Effector memory CD8-positive, alpha-beta T cell (primary cell): ENCODE data around the gene TWSG1.
"Not testable (repeated sequence)": the region's sequence is repeated elsewhere in the genome, so short reads cannot be mapped to it uniquely, and the experiment has no call there.

Source experiments
- ATAC-seq: fragments of 150-1000 bp; cut with Tn5 transposase; replicated peaks from 2 replicates; pipeline ENCODE4 v1.10.0; 2021; ENCODE audit warnings: mild to moderate bottlenecking, moderate library complexity
- DNase-seq, 3 experiments: peaks; one replicate each; pipeline ENCODE4 v3.0.0; 2021
- H3K27ac Mint-ChIP-seq, 2 donors: one replicate each; pipeline ENCODE4 v1.8.0; 2022; ENCODE audit warnings: mild to moderate bottlenecking in 2 of 2, mixed read lengths in 2 of 2, moderate library complexity in 2 of 2
- H3K27me3 Mint-ChIP-seq, 2 donors: one replicate each; pipeline ENCODE4 v1.8.0; 2022; ENCODE audit warnings: mixed read lengths in 2 of 2
- H3K36me3 Mint-ChIP-seq: one replicate; pipeline ENCODE4 v1.8.0; 2022; ENCODE audit warnings: mild to moderate bottlenecking, moderate library complexity, mixed read lengths; ENCODE audit not compliant: insufficient read depth
- H3K4me1 Mint-ChIP-seq, 2 donors: one replicate each; pipeline ENCODE4 v1.8.0; 2022; ENCODE audit warnings: low read depth in 2 of 2, mixed read lengths in 2 of 2
- H3K4me3 Mint-ChIP-seq, 2 donors: one replicate each; pipeline ENCODE4 v1.8.0; 2022; ENCODE audit warnings: mild to moderate bottlenecking in 2 of 2, mixed read lengths in 2 of 2, moderate library complexity in 2 of 2
- H3K9me3 Mint-ChIP-seq, 2 donors: one replicate each; pipeline ENCODE4 v1.8.0; 2022; ENCODE audit warnings: mixed read lengths in 2 of 2

TWSG1 gene

GRCh38 chr18:9346775-9347174 is 12.2 kb downstream of the TWSG1 start:
- Mint-ChIP-seq H3K4me1 (peaks cover 0 to 15% of the 10 kb centered on the region in 2 donors), H3K9me3 (no peaks in the 10 kb centered on the region), H3K4me3 (no peak overlapping the region), H3K36me3 (no peaks in the 10 kb centered on the region), H3K27ac (no peak overlapping the region), H3K27me3 (no peaks in the 10 kb centered on the region)
- no peak for ATAC-seq
- no peak for DNase-seq

DNA sequence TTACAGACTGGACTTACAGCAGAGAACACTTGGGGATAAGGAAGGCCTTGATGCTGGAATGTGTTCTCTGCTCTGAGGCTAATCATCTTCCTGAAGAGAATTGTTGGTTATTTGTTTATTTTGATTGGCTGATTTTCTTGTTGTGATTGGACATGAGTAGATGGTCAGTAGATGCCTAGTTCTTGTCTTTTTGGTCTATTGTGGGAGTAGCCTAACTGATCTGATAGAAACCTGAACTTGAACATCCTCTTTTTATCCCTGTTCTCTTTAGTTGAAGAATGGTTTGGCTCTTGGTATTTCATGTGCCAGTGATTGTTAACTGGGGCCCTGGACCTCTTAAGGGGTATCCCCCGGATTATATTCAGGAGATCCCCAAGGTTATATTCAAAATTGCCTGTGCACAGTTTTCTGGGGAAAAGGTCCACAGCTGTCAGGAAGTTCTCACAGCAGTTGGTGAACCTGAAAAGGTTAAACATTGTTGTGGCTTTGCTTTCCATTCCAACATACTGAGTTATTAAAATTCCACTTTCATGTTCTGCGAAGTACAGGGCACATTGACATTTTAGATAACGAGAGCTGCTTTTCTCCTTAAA is 13.6 kb downstream of the TWSG1 start:
- H3K9me3 Mint-ChIP-seq, result no peaks in the 10 kb centered on the region
- ATAC-seq (no peak), DNase-seq (no peak)
- H3K4me3 Mint-ChIP-seq, result no peak overlapping the region
- H3K36me3 Mint-ChIP-seq, result no peaks in the 10 kb centered on the region
- peaks cover 0 to 15% of the 10 kb centered on the region in 2 donors for H3K4me1 Mint-ChIP-seq
- no peaks in the 10 kb centered on the region for H3K27me3 Mint-ChIP-seq
- no peak overlapping the region for H3K27ac Mint-ChIP-seq

- Mint-ChIP-seq H3K36me3 (no peaks in the 10 kb centered on the region), H3K27ac (no peak overlapping the region), H3K27me3 (no peaks in the 10 kb centered on the region), H3K4me1 (peaks cover 0 to 15% of the 10 kb centered on the region in 2 donors), H3K9me3 (no peaks in the 10 kb centered on the region), H3K4me3 (no peak overlapping the region)
- DNase-seq (no peak), ATAC-seq (no peak)
Observed at GRCh38 chr18:9348766-9349165, 14.2 kb downstream of the TWSG1 start.

DNA sequence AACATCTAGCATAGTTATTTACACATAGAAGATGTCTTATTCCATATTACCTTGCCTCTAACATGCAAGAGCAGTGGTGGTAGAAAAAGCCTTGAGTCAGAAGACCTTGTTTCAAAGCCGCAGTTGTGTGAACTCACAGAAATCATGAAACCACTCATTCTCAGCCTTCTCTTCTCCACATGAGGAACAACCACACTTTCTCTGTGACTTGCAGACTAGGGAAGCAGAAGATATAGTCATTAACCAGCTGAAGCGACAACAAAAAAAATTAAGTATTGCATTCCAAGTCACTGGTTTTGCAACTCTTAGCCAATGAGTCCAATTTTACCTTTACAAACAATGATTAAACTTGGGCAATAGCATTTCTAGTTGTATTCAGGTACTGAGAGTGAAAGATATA is 19.0 kb downstream of the TWSG1 start:
- no peaks in the 10 kb centered on the region for H3K9me3 Mint-ChIP-seq
- no peak for DNase-seq
- H3K27ac Mint-ChIP-seq, result no peak overlapping the region
- H3K4me1 Mint-ChIP-seq, result no peaks in the 10 kb centered on the region
- ATAC-seq, result no peak
- H3K36me3 Mint-ChIP-seq, result peaks cover 3% of the 10 kb centered on the region
- H3K4me3 Mint-ChIP-seq, result no peak overlapping the region
- H3K27me3 Mint-ChIP-seq, result no peaks in the 10 kb centered on the region

- ATAC-seq (no peak), DNase-seq (no peak)
- no peaks in the 10 kb centered on the region for H3K4me1 Mint-ChIP-seq
- no peaks in the 10 kb centered on the region for H3K27me3 Mint-ChIP-seq
- H3K27ac Mint-ChIP-seq, result no peak overlapping the region
- no peaks in the 10 kb centered on the region for H3K9me3 Mint-ChIP-seq
- no peak overlapping the region for H3K4me3 Mint-ChIP-seq
- H3K36me3 Mint-ChIP-seq, result peaks cover 3% of the 10 kb centered on the region
Observed at GRCh38 chr18:9354256-9354655, 19.7 kb downstream of the TWSG1 start.

GRCh38 chr18:9356976-9357375 is 22.4 kb downstream of the TWSG1 start:
- DNase-seq, result no peak
- H3K36me3 Mint-ChIP-seq, result peaks cover 3% of the 10 kb centered on the region
- no peak overlapping the region for H3K4me3 Mint-ChIP-seq
- H3K4me1 Mint-ChIP-seq, result no peaks in the 10 kb centered on the region
- ATAC-seq, result no peak
- no peak overlapping the region for H3K27ac Mint-ChIP-seq
- H3K27me3 Mint-ChIP-seq, result no peaks in the 10 kb centered on the region
- H3K9me3 Mint-ChIP-seq, result no peaks in the 10 kb centered on the region

DNA sequence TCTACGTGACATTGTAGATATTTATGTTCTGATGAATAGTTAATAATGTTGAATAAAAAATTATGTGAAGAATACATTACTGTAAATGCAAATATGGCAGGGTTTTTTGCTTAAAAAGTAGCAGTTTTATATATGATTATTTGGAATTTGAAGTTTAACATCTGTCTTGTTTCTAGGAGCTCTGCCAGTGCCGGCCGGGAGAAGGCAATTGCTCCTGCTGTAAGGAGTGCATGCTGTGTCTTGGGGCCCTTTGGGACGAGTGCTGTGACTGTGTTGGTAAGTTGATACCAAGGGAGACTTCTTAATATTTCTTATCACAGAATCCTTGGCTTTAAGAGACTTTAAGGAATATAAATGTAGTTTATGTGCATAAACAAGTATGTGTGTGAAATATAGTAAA is 25.2 kb downstream of the TWSG1 start:
- H3K36me3 Mint-ChIP-seq, result peaks cover 11% of the 10 kb centered on the region
- no peaks in the 10 kb centered on the region for H3K27me3 Mint-ChIP-seq
- no peaks in the 10 kb centered on the region for H3K9me3 Mint-ChIP-seq
- ATAC-seq (no peak), DNase-seq (no peak)
- H3K4me1 Mint-ChIP-seq, result peaks cover 0 to 4% of the 10 kb centered on the region in 2 donors
- H3K27ac Mint-ChIP-seq, result no peak overlapping the region
- no peak overlapping the region for H3K4me3 Mint-ChIP-seq

DNA sequence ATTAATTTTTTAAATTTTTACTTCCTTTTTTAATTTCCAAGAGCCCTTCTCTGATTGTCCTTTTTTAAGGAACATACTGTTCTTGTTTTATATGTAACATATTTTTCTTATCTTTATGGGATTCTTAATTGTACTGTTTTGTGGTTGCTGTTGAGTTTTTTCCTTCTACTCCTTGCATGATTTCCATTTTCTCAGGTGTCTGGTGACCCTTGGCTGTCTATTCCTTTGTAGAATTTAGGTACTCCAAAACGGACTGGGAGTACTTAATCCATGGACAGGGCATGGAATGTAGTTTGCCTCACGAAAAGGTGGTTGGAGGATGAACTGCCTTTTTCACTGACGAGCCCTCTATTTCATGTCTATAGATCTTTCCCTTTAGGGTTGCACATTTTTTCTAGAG is 26.6 kb downstream of the TWSG1 start:
- DNase-seq (no peak), ATAC-seq (no peak)
- no peaks in the 10 kb centered on the region for H3K9me3 Mint-ChIP-seq
- no peak overlapping the region for H3K27ac Mint-ChIP-seq
- H3K27me3 Mint-ChIP-seq, result no peaks in the 10 kb centered on the region
- no peak overlapping the region for H3K4me3 Mint-ChIP-seq
- H3K36me3 Mint-ChIP-seq, result peaks cover 13% of the 10 kb centered on the region
- H3K4me1 Mint-ChIP-seq, result peaks cover 0 to 4% of the 10 kb centered on the region in 2 donors

- H3K36me3 Mint-ChIP-seq, result peaks cover 10% of the 10 kb centered on the region
Observed at GRCh38 chr18:9362869-9363268, 28.3 kb downstream of the TWSG1 start.

GRCh38 chr18:9364242-9364641 is 29.7 kb downstream of the TWSG1 start:
- ATAC-seq (no peak), DNase-seq (no peak)
- Mint-ChIP-seq H3K27me3 (no peaks in the 10 kb centered on the region), H3K4me3 (no peak overlapping the region), H3K27ac (no peak overlapping the region), H3K36me3 (peaks cover 10% of the 10 kb centered on the region), H3K4me1 (peaks cover 0 to 4% of the 10 kb centered on the region in 2 donors), H3K9me3 (no peaks in the 10 kb centered on the region)

More at GRCh38 chr18:9362869-9363268, 28.3 kb downstream of the TWSG1 start:
- Mint-ChIP-seq H3K4me3 (no peak overlapping the region), H3K27ac (no peak overlapping the region), H3K27me3 (no peaks in the 10 kb centered on the region), H3K4me1 (peaks cover 0 to 4% of the 10 kb centered on the region in 2 donors), H3K9me3 (no peaks in the 10 kb centered on the region)
- ATAC-seq, result no peak
- no peak for DNase-seq

DNA sequence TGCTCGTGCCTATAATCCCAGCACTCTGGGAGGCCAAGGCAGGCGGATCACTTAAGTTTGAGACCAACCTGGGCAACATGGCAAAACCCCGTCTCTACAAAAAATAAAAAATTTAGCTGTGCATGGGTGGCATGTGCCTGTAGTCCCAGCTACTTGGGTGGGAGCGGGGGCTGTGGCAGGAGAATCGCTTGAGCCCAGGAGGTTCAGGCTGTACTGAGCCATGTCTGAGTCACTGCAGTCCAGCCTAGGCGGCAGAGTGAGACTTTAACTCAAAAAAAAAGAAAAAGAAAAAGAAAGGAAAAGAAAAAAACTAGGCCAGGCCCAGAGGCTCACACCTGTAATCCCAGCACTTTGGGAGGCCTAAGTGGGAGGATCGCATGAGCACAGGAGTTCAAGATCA is 30.8 kb downstream of the TWSG1 start:
- no peak for ATAC-seq
- no peaks in the 10 kb centered on the region for H3K9me3 Mint-ChIP-seq
- no peak overlapping the region for H3K4me3 Mint-ChIP-seq
- no peak overlapping the region for H3K27ac Mint-ChIP-seq
- H3K4me1 Mint-ChIP-seq, result peaks cover 0 to 7% of the 10 kb centered on the region in 2 donors
- no peak for DNase-seq
- no peaks in the 10 kb centered on the region for H3K27me3 Mint-ChIP-seq
- H3K36me3 Mint-ChIP-seq, result peaks cover 10% of the 10 kb centered on the region

GRCh38 chr18:9366126-9366714 is 31.6 kb downstream of the TWSG1 start:
- no peaks in the 10 kb centered on the region for H3K9me3 Mint-ChIP-seq
- DNase-seq, result no peak
- peaks cover 0 to 7% of the 10 kb centered on the region in 2 donors for H3K4me1 Mint-ChIP-seq
- peaks cover 10% of the 10 kb centered on the region for H3K36me3 Mint-ChIP-seq
- no peak overlapping the region for H3K4me3 Mint-ChIP-seq
- H3K27ac Mint-ChIP-seq, result no peak overlapping the region
- ATAC-seq, result no peak
- H3K27me3 Mint-ChIP-seq, result no peaks in the 10 kb centered on the region

DNA sequence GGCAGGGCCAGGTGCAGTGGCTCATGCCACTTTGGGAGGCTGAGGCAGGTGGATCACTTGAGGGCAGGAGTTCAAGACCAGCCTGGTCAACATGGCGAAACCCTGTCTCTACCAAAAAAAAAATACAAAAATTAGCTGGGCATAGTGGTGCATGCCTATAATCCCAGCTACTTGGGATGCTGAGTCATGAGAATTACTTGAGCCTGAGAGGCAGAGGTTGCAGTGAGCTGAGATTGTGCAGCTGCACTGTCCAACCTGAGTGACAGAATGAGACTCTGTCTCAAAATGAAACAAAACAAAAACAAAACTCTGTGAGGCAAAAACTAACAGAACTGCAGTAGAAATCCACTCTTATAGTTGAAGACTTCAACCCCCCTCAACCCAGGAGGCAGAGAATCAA is 38.7 kb downstream of the TWSG1 start:
- not testable (repeated sequence) for DNase-seq, H3K9me3 Mint-ChIP-seq, H3K4me3 Mint-ChIP-seq, ATAC-seq, H3K4me1 Mint-ChIP-seq, H3K27me3 Mint-ChIP-seq, H3K27ac Mint-ChIP-seq, H3K36me3 Mint-ChIP-seq

DNA sequence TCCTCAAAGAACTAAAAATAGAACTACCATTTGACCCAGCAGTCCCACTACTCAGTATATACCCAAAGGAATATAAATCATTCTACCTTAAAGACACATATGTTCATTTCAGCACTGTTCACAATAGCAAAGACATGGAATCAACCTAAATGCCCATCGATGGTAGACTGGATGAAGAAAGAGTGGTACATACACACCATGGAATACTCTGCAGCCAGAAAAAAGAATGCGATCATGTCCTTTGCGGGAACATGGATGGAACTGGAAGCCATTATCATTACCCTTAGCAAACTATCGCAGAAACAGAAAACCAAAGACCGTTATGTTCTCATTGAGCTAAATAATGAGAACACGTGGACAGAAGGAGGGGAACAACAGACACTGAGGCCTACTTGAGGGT is 44.5 kb downstream of the TWSG1 start:
- Mint-ChIP-seq H3K4me1 (no peaks in the 10 kb centered on the region), H3K4me3 (no peak overlapping the region), H3K36me3 (peaks cover 3% of the 10 kb centered on the region), H3K27me3 (no peaks in the 10 kb centered on the region), H3K27ac (no peak overlapping the region), H3K9me3 (no peaks in the 10 kb centered on the region)
- ATAC-seq (no peak), DNase-seq (no peak)
